NCI-H1694 (cell line): ENCODE data around the gene CDH22.
A peak's percentile ranks its signal among the peaks of the same experiment; 100 is the strongest.

Experiments used
- DNase-seq: peaks from one replicate; lab custom pipeline; 2025; lab: John Stamatoyannopoulos, UW

The CDH22 gene, protein sequence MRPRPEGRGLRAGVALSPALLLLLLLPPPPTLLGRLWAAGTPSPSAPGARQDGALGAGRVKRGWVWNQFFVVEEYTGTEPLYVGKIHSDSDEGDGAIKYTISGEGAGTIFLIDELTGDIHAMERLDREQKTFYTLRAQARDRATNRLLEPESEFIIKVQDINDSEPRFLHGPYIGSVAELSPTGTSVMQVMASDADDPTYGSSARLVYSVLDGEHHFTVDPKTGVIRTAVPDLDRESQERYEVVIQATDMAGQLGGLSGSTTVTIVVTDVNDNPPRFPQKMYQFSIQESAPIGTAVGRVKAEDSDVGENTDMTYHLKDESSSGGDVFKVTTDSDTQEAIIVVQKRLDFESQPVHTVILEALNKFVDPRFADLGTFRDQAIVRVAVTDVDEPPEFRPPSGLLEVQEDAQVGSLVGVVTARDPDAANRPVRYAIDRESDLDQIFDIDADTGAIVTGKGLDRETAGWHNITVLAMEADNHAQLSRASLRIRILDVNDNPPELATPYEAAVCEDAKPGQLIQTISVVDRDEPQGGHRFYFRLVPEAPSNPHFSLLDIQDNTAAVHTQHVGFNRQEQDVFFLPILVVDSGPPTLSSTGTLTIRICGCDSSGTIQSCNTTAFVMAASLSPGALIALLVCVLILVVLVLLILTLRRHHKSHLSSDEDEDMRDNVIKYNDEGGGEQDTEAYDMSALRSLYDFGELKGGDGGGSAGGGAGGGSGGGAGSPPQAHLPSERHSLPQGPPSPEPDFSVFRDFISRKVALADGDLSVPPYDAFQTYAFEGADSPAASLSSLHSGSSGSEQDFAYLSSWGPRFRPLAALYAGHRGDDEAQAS

GRCh38 chr20:46308258-46309157 is at the start of gene CDH22:
CDH22 (minus strand) TSS chr20:46308498; CDS start chr20:46251294, 57,204 bp downstream.
- peak; percentile 44 for DNase-seq

DNA sequence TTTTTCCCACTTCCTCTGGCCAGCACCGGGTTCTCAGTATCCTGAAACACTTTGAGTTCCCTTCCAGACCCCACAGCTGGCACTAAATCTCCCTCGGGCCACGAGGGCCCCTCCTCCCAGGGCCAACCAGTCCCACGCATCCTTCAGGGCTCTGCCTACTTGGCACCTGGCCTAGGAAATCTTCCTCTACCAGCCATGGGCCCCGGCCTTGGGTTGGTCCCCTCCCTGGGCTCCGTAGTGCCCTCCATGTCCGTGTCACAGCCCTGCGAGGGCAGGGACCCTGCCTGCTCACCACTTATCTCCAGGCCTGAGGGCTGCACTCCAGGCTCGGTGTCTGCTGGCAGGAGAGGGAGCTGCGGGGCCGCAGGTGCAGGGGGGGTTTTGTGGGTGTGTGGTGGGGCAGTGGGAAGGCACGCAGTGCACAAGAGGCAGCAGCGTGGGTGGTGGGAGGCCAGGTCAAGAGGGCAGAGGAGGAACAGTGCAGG is 48.8 kb upstream of the CDH22 start:
- no peak for DNase-seq

- no peak for DNase-seq
Measured at GRCh38 chr20:46356195-46357029, 48.1 kb upstream of the CDH22 start.

DNA sequence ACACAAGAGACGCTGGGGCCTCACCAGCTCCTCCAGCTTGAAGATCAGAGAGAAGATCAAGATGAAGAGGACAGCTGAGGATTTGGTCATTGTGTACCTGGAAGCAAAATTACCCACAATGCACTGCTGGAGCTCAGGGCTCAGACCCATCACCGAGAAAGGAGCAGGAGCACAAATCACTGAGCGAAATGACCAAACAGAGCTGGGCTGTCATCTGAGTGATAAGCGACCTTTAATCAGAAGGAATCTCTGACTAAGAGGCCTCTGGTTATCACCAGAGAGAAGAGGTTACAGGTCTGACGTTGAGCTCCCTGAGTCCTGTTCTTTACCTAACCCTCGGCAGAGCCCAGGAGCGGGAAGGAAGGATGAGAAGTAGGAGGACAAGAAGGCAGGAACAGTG is 47.5 kb upstream of the CDH22 start:
- no peak for DNase-seq

GRCh38 chr20:46354920-46355654 is 46.8 kb upstream of the CDH22 start:
- DNase-seq: no peak

DNA sequence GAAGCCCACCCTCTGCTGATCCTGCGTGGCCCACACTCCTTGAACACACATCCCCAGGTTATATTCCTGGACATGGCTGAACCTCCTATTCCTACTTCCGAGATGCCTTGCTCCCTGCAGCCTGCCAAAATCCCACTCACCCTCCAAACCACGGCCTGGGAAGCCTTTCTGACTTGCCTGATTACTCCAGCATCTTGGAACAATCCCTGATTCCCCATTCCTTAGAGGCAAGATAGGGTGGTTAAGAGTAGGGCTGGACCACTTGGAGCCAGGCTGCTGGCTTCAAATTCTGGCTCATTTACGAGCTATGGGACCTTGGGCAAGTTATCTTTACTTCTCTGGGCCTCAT is 45.9 kb upstream of the CDH22 start:
- no peak for DNase-seq

DNA sequence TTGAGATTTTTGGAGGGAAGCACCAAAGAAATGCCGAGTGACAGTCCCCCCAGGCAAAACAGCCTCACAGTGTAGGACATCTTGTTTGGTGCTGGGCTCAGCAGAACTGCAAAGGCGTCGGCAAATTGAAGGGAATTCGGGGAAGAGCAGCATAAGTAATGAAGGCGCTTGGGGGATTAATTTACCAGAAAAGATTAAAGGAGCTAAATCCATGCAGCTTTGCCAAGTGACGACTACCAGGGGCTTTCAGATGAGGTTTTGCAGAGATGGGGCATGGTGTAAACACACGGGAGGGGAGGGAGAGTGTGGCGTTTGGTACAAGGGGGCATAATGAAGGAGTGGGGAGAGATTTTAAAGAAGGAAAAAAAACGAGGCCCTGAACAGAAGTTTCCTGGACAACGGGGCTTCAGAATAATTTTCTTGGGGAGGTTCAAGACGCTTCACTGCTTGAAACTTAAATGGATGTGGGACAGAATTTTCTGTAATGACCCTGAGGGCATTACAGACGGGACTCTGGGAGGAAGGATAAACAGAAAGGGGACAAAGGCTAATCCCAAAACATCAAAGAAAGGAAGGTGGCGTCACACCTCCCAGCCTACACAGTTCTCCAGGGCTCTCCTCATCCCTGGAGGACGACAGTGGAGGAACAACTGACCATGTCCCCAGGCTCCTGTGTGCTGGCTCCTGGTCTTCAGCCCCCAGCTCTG is 45.4 kb upstream of the CDH22 start:
- DNase-seq: no peak

- DNase-seq: no peak
Measured at GRCh38 chr20:46352370-46352938, 44.2 kb upstream of the CDH22 start.

GRCh38 chr20:46351357-46352058 is 43.2 kb upstream of the CDH22 start:
- no peak for DNase-seq

- no peak for DNase-seq
Measured at GRCh38 chr20:46350986-46351267, 42.6 kb upstream of the CDH22 start.

DNA sequence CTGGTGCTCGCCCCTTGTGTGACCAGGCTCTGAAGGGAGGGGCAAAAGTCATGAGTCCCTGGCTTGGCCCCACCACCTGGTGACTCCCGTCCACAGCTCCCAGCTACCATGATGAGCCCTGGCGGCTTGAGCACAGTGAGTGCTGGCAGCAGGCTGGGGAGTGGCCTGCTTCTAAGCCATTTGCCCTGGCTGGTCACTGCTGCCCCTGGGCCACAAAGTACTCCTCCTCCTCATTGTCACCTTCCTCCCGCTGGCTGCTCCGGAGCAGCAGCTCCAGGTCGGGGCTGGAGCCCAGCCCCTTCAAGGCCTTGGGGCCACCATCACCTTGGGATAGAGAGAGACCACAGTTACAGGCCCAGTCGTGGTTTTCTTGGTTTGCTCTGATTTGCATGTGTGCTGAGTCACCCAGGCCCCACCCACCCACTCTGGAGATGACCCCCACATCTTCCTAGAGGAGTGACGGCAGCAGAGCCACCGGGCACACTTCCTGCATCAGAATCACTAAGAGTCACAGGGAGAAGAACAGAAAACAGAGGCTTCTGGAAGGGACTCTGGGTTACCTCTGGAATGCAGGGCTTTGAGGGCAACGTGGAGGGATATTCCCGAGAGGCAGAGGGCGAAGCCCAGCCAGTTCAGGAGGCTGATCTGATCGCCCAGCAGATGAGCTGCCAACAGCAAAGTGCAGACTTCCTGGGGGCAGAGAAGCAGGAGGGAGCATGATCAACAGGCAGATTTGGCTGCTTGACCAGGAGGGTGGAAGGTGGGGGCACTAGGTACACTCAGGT is 42.1 kb upstream of the CDH22 start:
- no peak for DNase-seq

DNA sequence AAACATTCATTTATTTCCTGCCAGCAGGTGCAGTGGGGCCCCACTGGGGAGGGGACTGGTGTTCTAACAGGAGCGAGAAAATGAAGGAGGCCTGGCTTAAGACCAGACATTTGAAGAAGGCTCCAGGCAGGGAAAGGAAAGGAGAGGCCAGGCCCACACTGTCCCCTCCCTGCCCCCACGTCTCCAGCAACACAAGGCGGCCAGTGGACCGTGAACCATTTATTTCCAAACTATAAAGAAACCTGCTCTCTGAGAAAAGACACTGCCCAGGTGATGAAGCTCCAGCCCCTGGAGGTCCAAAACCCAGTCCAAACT is 41.4 kb upstream of the CDH22 start:
- no peak for DNase-seq

DNA sequence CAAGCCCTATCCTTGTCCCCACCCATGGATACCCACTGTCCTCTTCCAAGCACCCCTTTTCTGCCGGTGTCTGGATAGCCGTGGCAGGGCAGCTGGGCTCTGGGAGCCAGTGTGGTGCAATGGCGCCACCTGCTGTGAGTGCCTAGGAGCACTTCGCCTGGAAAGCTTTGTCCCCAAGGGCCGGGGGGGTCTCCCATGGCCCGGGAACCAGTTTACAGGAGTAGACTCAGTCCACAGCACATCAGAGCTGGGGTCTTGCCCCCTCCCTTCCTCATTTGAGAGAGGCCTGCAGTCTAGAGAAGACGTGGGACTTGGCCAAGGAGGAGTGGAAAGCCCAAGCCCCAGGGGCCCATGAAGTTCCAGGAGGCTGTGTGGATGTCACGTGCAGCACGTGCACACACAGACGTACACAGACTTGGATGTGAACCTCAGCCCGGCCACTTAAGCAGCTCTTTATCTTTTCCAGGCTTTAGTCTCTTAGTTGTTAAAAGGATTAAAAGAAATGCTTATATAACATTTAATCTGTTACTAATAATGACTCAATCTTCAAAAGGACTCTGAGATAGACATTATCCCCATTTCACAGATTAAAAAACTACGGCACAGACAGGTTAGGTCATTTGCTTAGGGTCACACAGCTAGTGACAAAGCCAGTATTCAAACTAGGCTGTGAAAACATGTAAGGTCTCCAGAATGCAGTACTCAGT is 40.9 kb upstream of the CDH22 start:
- DNase-seq: peak; percentile 63

DNA sequence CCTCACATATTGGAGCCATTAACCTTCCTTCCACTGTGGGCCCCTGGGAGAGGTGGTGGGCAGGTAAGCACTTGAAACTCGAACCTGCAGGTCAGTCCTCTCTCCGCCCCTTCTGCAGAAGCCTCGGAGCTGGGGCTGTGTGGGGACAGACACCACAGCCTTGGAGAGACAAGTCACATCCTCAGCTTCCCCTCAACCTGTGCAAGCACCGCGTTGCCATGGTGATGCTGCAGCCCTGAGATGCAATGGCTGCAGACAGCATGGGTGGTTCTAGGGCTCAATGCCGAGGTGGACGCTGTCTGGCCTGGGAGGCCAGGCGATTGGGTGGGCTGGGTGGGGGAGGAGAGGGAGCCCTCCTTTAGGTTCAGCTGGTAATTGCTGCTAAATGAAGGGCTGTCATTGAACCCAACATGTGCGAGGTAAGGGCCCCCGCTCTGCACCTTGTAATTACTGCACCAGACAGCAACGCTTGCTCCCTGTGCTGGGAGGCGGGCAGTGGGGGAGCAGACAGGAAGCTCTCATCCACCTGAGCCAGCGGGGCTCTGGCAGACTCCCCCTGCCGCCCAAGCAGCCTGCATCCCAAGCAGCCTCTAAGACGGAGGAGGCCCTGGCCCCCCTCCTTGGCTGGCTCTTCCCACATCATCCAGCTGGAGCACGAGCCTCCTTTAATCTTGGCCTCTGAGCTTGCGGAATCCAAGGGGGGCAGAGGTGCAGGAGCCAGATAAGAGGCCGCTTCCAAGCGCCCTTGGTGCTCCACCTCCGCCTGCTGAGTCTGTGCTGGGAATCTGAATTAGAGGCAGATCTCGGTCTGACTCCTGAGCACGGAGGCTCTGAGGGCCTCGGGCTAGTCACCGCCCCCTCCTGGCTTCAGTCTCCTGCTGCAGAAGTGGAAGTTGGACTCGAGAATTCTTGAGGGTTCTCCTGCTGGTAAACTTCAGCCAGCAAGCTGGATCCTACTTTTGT is 39.8 kb upstream of the CDH22 start:
- DNase-seq: peak; percentile 48

GRCh38 chr20:46346770-46347169 is 38.5 kb upstream of the CDH22 start:
- DNase-seq: no peak

DNA sequence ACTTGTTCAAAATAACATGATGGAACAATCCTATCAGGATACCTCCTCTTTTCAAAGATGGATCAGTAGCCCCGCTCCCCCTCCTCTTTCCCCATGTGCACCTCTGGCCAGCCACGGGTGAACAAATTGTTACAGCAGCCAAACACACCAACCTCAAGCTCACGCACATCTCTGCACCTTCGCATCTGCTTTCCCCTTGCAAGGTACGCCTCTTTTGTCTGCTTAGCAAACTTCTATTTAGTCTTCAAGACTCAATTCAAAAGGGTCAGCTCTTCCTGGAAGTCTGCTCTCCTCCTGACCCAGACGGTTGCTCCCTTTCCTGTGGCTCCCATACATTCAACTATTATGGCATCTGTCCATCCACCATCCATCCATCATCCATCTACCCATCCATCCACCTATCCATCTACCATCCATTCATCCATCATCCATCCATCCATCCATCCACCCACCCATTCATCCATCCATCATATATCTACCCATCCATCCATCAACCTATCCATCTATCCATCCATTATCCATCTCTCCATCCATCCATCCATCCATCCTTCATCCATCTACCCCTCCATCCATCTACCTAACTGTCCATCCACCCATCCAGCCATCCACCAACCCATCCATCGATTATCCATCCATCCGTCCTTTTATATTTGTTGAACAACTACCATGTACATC is 36.3 kb upstream of the CDH22 start:
- DNase-seq: no peak
